Cardiac fibroblast (primary cell): ENCODE data around the gene POU2F1.
"Not testable (repeated sequence)": the region's sequence is repeated elsewhere in the genome, so short reads cannot be mapped to it uniquely, and the experiment has no call there.

Source experiments
- DNase-seq, 2 donors: peaks; one replicate each; pipeline versions ENCODE4 v3.0.0 to v3.0.0-alpha.2; 2010; ENCODE audit warnings: low read depth in 2 of 2
- H3K4me3 ChIP-seq, 2 donors: replicated peaks in 1 of 2; 1 replicate in 1 of 2; 2 replicates in 1 of 2; pipeline ENCODE4 v1.5.1; 2011; ENCODE audit warnings: low read depth in 2 of 2, low read length in 2 of 2, mild to moderate bottlenecking in 2 of 2, moderate library complexity in 1 of 2
- TF ChIP-seq, protein P1 (sequence below): IDR thresholded peaks from one replicate; pipeline ENCODE4 v1.5.1; 2011; ENCODE audit warnings: low read depth, mild to moderate bottlenecking, low read length, inconsistent platforms

Gene POU2F1

DNA sequence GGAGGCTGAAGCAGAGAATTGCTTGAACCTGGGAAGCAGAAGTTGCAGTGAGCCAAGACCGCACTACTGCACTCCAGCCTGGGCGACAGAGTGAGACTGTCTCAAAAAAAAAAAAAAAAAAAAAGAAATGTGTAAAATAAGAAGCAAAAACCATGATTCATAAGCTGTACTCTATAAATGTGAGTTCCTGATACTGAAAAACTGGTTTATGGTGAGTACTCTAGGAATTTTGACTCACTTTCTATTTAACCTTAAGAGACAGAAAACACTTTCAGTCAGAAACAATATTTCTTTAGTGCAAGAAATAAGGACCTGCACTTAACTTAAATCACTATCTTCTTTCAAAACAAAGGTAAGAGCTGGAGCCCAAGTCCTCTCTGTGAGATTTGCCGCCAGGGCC is 19.9 kb upstream of the POU2F1 start:
- no peak overlapping the region for H3K4me3 ChIP-seq
- no peak for DNase-seq
- TF ChIP-seq, protein P1, sequence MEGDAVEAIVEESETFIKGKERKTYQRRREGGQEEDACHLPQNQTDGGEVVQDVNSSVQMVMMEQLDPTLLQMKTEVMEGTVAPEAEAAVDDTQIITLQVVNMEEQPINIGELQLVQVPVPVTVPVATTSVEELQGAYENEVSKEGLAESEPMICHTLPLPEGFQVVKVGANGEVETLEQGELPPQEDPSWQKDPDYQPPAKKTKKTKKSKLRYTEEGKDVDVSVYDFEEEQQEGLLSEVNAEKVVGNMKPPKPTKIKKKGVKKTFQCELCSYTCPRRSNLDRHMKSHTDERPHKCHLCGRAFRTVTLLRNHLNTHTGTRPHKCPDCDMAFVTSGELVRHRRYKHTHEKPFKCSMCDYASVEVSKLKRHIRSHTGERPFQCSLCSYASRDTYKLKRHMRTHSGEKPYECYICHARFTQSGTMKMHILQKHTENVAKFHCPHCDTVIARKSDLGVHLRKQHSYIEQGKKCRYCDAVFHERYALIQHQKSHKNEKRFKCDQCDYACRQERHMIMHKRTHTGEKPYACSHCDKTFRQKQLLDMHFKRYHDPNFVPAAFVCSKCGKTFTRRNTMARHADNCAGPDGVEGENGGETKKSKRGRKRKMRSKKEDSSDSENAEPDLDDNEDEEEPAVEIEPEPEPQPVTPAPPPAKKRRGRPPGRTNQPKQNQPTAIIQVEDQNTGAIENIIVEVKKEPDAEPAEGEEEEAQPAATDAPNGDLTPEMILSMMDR = no peak

DNA sequence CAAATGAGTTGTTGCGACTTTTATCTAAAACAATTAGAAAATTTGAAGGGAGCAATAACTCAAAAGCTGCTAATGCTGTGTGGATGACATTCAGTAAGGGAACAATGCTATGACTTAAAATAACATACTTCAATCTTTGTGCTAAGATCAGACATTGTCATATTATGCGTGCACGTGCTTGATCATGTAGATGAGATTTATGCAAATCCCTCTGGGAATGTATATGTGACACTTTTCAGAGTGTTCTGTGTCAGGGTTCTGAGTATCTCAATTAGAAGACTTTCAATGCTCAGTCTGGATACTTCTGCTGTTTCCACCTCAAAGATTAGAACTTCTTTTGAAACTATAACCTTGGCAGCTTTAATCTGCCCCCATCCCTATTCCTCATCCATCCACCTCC is 18.6 kb upstream of the POU2F1 start:
- no peak overlapping the region for H3K4me3 ChIP-seq
- TF ChIP-seq, protein P1 = no peak
- DNase-seq = no peak

DNA sequence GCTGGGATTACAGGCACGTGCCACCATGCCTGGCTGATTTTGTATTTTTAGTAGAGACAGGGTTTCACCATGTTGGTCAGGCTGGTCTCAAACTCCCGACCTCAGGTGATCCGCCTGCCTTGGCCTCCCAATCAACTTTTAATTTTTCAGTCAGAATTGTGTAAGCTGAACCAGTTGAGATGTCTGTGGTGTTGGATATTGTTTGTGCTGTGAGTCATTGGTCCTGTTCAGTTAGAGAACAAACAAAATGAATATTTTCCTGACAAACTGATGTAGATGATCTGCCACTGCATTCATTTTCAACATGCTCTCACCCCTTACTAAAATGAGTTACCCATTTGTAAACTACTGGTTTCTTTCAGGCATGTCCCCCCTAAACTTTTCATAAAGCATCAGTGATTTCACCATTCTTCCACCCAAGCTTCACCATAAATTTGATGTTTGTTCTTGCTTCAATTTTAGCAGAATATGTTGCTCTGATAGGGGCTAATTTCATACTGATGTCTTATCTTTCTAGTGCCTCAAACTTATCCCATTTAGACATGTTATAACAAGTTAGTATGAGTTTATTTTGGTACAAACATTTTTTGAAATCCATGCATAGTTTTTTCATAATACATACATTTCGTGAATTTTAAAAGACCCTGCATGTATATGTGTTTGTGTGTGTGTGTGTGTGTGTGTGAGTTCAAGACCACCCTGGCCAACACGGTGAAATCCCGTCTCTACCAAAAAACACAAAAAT is 15.2 kb upstream of the POU2F1 start:
- peak in 1 of 2 donors; percentile 47 for DNase-seq

DNA sequence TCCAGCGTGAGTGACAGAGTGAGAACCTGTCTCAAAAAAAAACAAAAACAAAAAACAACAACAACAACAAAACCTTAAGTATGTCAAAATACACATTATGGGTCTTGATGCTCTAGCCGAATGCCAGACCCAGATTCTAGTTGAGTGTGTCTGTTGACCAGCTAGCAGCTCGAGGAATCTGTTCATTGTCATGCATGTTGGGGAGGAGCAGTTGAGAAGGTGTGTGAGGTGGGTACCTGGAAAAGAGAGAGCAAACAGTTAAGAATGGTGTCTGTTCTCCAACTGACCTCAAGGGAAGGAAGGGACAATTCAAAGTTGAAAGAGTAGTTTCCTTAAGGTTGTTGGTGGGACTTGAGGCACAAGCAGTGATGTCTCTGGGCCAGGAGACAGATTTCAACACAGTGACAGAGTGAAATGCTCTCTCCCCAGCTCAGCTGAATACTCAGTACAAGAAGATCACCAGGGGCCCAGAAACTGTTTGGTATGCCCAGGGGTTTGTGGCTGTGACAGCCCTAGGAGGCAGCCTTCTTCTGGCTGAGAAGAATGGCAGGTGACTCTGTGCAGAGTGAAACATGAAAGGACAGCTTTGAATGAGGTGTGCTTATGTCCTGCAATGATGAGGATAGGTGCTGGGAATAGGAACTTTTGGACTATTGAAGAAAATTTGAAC is 14.4 kb upstream of the POU2F1 start:
- H3K4me3 ChIP-seq = no peak overlapping the region
- DNase-seq = no peak
- TF ChIP-seq, protein P1 = no peak

More for the DNA sequence above, 15.2 kb upstream of the POU2F1 start:
- H3K4me3 ChIP-seq = not testable (repeated sequence)

DNA sequence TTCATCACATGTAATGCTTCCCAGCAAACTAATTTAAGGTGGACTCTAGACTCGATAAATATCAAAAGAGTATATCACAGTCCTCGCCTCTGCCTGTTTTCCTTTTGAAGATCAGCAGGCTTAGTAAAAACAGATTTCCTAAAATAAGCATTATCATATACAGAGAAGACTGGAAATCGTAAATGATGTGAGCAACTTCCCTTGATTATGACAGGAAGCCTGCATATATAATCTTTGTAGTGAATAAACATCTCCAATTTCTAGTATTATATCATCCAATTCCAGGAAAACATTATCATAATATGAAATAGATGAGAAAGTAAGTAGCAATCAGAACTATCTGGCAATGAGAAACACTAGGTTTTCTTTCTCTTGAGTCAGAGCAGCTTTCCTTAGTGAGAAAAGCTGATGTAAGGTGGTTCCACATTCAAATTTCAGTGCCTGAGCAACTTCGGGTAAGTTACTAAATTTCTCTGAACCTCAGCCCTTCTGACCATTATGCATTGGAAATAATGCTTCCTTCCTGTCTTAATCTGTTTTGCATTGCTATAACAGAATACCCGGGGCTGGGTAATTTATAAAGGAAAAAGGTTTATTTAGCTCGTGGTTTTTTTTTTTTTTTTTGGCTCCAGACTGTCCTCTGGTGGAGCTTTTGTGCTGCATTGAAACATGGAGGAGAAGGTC is 12.6 kb upstream of the POU2F1 start:
- TF ChIP-seq, protein P1 = peak; percentile 43
- no peak for DNase-seq
- H3K4me3 ChIP-seq = no peak overlapping the region

DNA sequence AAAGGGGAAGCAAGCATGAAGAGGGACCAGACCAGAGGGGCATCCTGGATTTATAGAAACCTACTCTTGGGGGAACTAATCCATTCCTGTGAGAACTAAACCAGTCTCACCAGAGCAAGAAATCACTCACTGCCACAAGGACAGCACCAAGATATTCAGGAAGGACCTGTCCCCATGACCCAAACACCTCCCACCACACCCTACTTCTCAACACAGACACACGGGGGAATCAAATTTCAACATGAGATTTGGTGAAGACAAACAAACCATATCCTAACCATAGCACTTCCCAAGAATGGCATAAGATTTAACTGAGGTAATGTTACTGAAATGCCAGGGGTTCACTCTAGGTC is 12.1 kb upstream of the POU2F1 start:
- TF ChIP-seq, protein P1 = no peak

DNA sequence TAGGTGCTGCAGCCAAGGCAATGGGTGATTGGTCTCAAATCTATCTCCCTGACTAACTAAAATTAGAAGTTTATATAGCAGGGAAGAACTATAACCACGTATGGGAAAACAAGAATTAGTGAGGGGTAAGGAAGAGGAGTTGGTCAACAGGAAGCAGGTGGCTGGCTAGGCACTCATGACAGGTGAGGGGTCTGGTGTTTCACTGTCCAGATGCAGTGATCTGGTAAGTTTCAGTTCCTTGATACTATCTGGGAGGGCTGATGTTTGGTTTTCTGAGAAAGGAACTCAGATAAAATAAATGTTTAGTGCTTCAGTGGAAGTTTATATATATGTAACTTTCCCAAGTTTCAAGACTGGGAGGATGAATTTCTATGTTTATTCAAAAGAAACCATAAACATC is 11.6 kb upstream of the POU2F1 start:
- TF ChIP-seq, protein P1 = no peak
- DNase-seq = no peak

More for the DNA sequence above, 12.1 kb upstream of the POU2F1 start:
- no peak overlapping the region for H3K4me3 ChIP-seq
- no peak for DNase-seq

More for the DNA sequence above, 11.6 kb upstream of the POU2F1 start:
- no peak overlapping the region for H3K4me3 ChIP-seq
